Activated CD8-positive, alpha-beta T cell treated with anti-CD3 and anti-CD28 coated beads, Interleukin-2, amount 10 ng/mL, durations not matched to agents 7 days and 5 days (primary cell): ENCODE measurements around the gene SPRYD3. TPM values are rescaled to one million over a fixed set of nuclear protein-coding genes. Genes with fewer than 3 reads are reported as not detected.
"Not testable (repeated sequence)": the region's sequence is repeated elsewhere in the genome, so short reads cannot be mapped to it uniquely, and the experiment has no call there.

Source experiments
- ATAC-seq: fragments of 150-1000 bp; cut with Tn5 transposase; one replicate; pipeline ENCODE4 v1.10.0; 2021; ENCODE audit warnings: moderate library complexity
- CTCF ChIA-PET: fragments of 350-600 bp; sonication (Branson Sonifier 250); formaldehyde crosslinking; loops from one replicate; lab custom pipeline; 2021; ENCODE audit warnings: antibody characterized with exemption; lab: Charles Lee
- POLR2A ChIA-PET: fragments of 350-600 bp; sonication (Branson Sonifier 250); formaldehyde crosslinking; loops from one replicate; lab custom pipeline; 2021; ENCODE audit warnings: antibody characterized with exemption; lab: Charles Lee
- DNase-seq: peaks from one replicate; pipeline ENCODE4 v3.0.0-alpha.2; 2020
- H3K27ac Mint-ChIP-seq: one replicate; pipeline ENCODE4 v1.8.0; 2021; ENCODE audit warnings: mild to moderate bottlenecking, mixed read lengths
- H3K27me3 Mint-ChIP-seq: one replicate; pipeline ENCODE4 v1.8.0; 2021; ENCODE audit warnings: low read depth, mixed read lengths
- H3K36me3 Mint-ChIP-seq: one replicate; pipeline ENCODE4 v1.8.0; 2021; ENCODE audit warnings: low read depth, mixed read lengths
- H3K4me1 Mint-ChIP-seq: one replicate; pipeline ENCODE4 v1.8.0; 2021; ENCODE audit warnings: low read depth, mixed read lengths
- H3K4me3 Mint-ChIP-seq: one replicate; pipeline ENCODE4 v1.8.0; 2021; ENCODE audit warnings: mild to moderate bottlenecking, mixed read lengths
- H3K9me3 Mint-ChIP-seq: one replicate; pipeline ENCODE4 v1.8.0; 2022; ENCODE audit warnings: mixed read lengths; ENCODE audit not compliant: insufficient read depth
- microRNA-seq: library from miRNA; unstranded; fragments of <30 nt; microRNA quantifications from one replicate; pipeline ENCODE4 v1.2.0, GENCODE V29; 2022
- total RNA-seq, 2 experiments: library from RNA; stranded (reverse); gene quantifications; one replicate each; pipeline ENCODE4 v1.2.3, GENCODE V29; 2021

Gene SPRYD3
- total RNA-seq, 2 experiments from 2014 or later = 27.2 to 31.2 TPM

GRCh38 chr12:53031616-53032015, 47.6 kb downstream of the SPRYD3 start:
- DNase-seq = no peak
- no peak for ATAC-seq
- Mint-ChIP-seq H3K4me1 (peaks cover 7% of the 10 kb centered on the region), H3K36me3 (peaks cover 64% of the 10 kb centered on the region), H3K4me3 (no peak overlapping the region), H3K27ac (no peak overlapping the region), H3K27me3 (no peaks in the 10 kb centered on the region), H3K9me3 (no peaks in the 10 kb centered on the region)
- CTCF ChIA-PET = interaction anchor here (1.4 kb wide), 2 partner anchors 14 to 16 kb away, joined by 4 read pairs; no protein-coding TSS in a partner anchor
- POLR2A ChIA-PET = no interaction called here

GRCh38 chr12:53027014-53027413, 52.2 kb downstream of the SPRYD3 start:
- DNase-seq, ATAC-seq, H3K4me1 Mint-ChIP-seq, H3K9me3 Mint-ChIP-seq, H3K27ac Mint-ChIP-seq, H3K4me3 Mint-ChIP-seq, H3K27me3 Mint-ChIP-seq, POLR2A ChIA-PET: not testable (repeated sequence)
- peaks cover 60% of the 10 kb centered on the region for H3K36me3 Mint-ChIP-seq
- CTCF ChIA-PET = interaction anchor here (0.7 to 1.9 kb wide), 3 partner anchors 9 to 39 kb away, joined by 3 to 6 read pairs (median 5); no protein-coding TSS in a partner anchor

GRCh38 chr12:53025250-53025649, 53.9 kb downstream of the SPRYD3 start:
- H3K9me3 Mint-ChIP-seq = no peaks in the 10 kb centered on the region
- ATAC-seq (no peak), DNase-seq (no peak)
- no peak overlapping the region for H3K4me3 Mint-ChIP-seq
- no peaks in the 10 kb centered on the region for H3K4me1 Mint-ChIP-seq
- CTCF ChIA-PET = interaction anchor here (1.2 to 1.7 kb wide), 6 partner anchors 13 to 296 kb away, joined by 3 to 8 read pairs (median 4); partner anchors contain the start of gene AAAS
- no peak overlapping the region for H3K27ac Mint-ChIP-seq
- H3K36me3 Mint-ChIP-seq = peaks cover 58% of the 10 kb centered on the region
- POLR2A ChIA-PET = no interaction called here
- no peaks in the 10 kb centered on the region for H3K27me3 Mint-ChIP-seq

- CTCF ChIA-PET = interaction anchor here (0.6 to 1.3 kb wide), 3 partner anchors 31 to 501 kb away, joined by 3 read pairs; no protein-coding TSS in a partner anchor
- no peak for ATAC-seq
- H3K4me1 Mint-ChIP-seq = peaks cover 39% of the 10 kb centered on the region
Measured at GRCh38 chr12:53014709-53015108, 64.5 kb downstream of the SPRYD3 start.

More at GRCh38 chr12:53014709-53015108, 64.5 kb downstream of the SPRYD3 start:
- POLR2A ChIA-PET = interaction anchor here (0.6 to 1.0 kb wide), 3 partner anchors 9 to 442 kb away, joined by 4 read pairs; partner anchors contain the start of gene EIF4B
- no peak overlapping the region for H3K27ac Mint-ChIP-seq
- no peaks in the 10 kb centered on the region for H3K27me3 Mint-ChIP-seq
- DNase-seq = no peak
- no peak overlapping the region for H3K4me3 Mint-ChIP-seq
- peaks cover 60% of the 10 kb centered on the region for H3K36me3 Mint-ChIP-seq
- no peaks in the 10 kb centered on the region for H3K9me3 Mint-ChIP-seq

Small RNA genes lying within 50 kb of the gene (microRNA-seq; reads per million reads assigned to microRNA genes)
- not detected for gene MIR6757

Other genes starting within 250 kb of the SPRYD3 start
- not detected for gene KRT79, start 245.1 kb downstream of the SPRYD3 start, total RNA-seq
- not detected for gene KRT78, start 230.4 kb downstream of the SPRYD3 start, total RNA-seq
- not detected for gene KRT8, start 174.3 kb downstream of the SPRYD3 start, total RNA-seq
- under 1 TPM; 0.44 to 0.95 TPM for gene KRT18, start 130.3 kb downstream of the SPRYD3 start, total RNA-seq
- gene EIF4B, start 72.9 kb downstream of the SPRYD3 start, total RNA-seq = 100 to 1,000 TPM; 352 to 353 TPM
- 1 to 10 TPM; 1.0 to 1.4 TPM for gene TNS2, start 29.3 kb downstream of the SPRYD3 start, total RNA-seq
- gene IGFBP6, start 18.3 kb upstream of the SPRYD3 start, total RNA-seq = 1 to 10 TPM; 3.1 to 5.4 TPM
- 10 to 100 TPM; 10.8 to 13.3 TPM for gene SOAT2, start 24.1 kb upstream of the SPRYD3 start, total RNA-seq
- gene ZNF740, start 101.3 kb upstream of the SPRYD3 start, total RNA-seq = 10 to 100 TPM; 28.2 to 31.4 TPM
- 10 to 100 TPM; 15.7 to 17.0 TPM for gene CSAD, start 101.5 kb upstream of the SPRYD3 start, total RNA-seq
- 100 to 1,000 TPM; 500 to 503 TPM for gene ITGB7, start 127.9 kb upstream of the SPRYD3 start, total RNA-seq
- 10 to 100 TPM; 44.1 to 45.9 TPM for gene RARG, start 152.8 kb upstream of the SPRYD3 start, total RNA-seq
- 100 to 1,000 TPM; 126 TPM for gene ESPL1, start 188.9 kb upstream of the SPRYD3 start, total RNA-seq
- 100 to 1,000 TPM; 292 to 307 TPM for gene PFDN5, start 216.2 kb upstream of the SPRYD3 start, total RNA-seq
- gene MYG1, start 220.3 kb upstream of the SPRYD3 start, total RNA-seq = 10 to 100 TPM; 55.6 to 56.9 TPM
- gene AAAS, start 242.2 kb upstream of the SPRYD3 start, total RNA-seq = 10 to 100 TPM; 67.5 to 67.9 TPM